Keratinocyte (primary cell): Measurements from ENCODE around the gene ZNF880. TPM values are rescaled to one million over a fixed set of nuclear protein-coding genes. Genes with fewer than 3 reads are reported as not detected.

Source experiments
- DNase-seq: peaks from one replicate; pipeline ENCODE4 v3.0.0-alpha.2; 2011; ENCODE audit warnings: low read depth, missing footprints, low spot score
- FAIRE-seq: peaks from 2 replicates; lab custom pipeline; 2011; peaks lifted over from hg19 to GRCh38; lab: Jason Lieb, UNC
- H2AFZ ChIP-seq: 2 replicates; pipeline ENCODE4 v1.6.0; 2012; ENCODE audit warnings: low read length, control low read depth, inconsistent platforms; ENCODE audit not compliant: control insufficient read depth
- H3K27ac ChIP-seq: 2 replicates; pipeline ENCODE4 v1.5.1; 2011; ENCODE audit warnings: low read length; ENCODE audit not compliant: control insufficient read depth, insufficient read depth
- H3K27me3 ChIP-seq: 3 replicates; pipeline ENCODE4 v1.6.0; 2011; ENCODE audit warnings: low read length; ENCODE audit not compliant: control insufficient read depth, insufficient read depth; ENCODE audit errors: extremely low read depth
- H3K36me3 ChIP-seq, 2 experiments: 2 replicates in 1 of 2; 3 replicates in 1 of 2; pipeline ENCODE4 v1.5.1; 2011; ENCODE audit warnings: low read length in 2 of 2, mild to moderate bottlenecking in 1 of 2; ENCODE audit not compliant: control insufficient read depth in 2 of 2, insufficient read depth in 2 of 2; ENCODE audit errors: extremely low read depth in 1 of 2
- H3K4me1 ChIP-seq: 3 replicates; pipeline ENCODE4 v1.5.1; 2011; ENCODE audit warnings: low read length; ENCODE audit not compliant: control insufficient read depth, insufficient read depth; ENCODE audit errors: extremely low read depth
- H3K4me2 ChIP-seq: 3 replicates; pipeline ENCODE4 v1.6.0; 2011; ENCODE audit warnings: low read depth, low read length; ENCODE audit not compliant: control insufficient read depth, insufficient read depth; ENCODE audit errors: extremely low read depth
- H3K4me3 ChIP-seq, 3 experiments: fragments of 200-600 bp in 1 of 3; sonication (generic) in 1 of 3; 2 replicates in 2 of 3; 3 replicates in 1 of 3; pipeline ENCODE4 v1.5.1; 2011 to 2016; ENCODE audit warnings: low read length in 3 of 3, mild to moderate bottlenecking in 3 of 3, control low read depth in 2 of 3, inconsistent platforms in 1 of 3, low read depth in 1 of 3, mixed read lengths in 1 of 3, mixed run types in 1 of 3, moderate library complexity in 1 of 3; ENCODE audit not compliant: control insufficient read depth in 2 of 3, insufficient read depth in 2 of 3; ENCODE audit errors: extremely low read depth in 1 of 3
- H3K79me2 ChIP-seq: 2 replicates; pipeline ENCODE4 v1.6.0; 2012; ENCODE audit warnings: low read length; ENCODE audit not compliant: control insufficient read depth, insufficient read depth
- H3K9ac ChIP-seq: 3 replicates; pipeline ENCODE4 v1.6.0; 2011; ENCODE audit warnings: low read length; ENCODE audit not compliant: control insufficient read depth, insufficient read depth; ENCODE audit errors: extremely low read depth
- H3K9me1 ChIP-seq: 3 replicates; pipeline ENCODE4 v1.6.0; 2011; ENCODE audit warnings: low read length; ENCODE audit not compliant: control insufficient read depth, insufficient read depth; ENCODE audit errors: extremely low read depth
- H3K9me3 ChIP-seq: 2 replicates; pipeline ENCODE4 v1.5.1; 2012; ENCODE audit warnings: low read depth, low read length; ENCODE audit not compliant: control insufficient read depth
- H4K20me1 ChIP-seq: 3 replicates; pipeline ENCODE4 v1.6.0; 2011; ENCODE audit warnings: low read length; ENCODE audit not compliant: control insufficient read depth, insufficient read depth; ENCODE audit errors: extremely low read depth
- CTCF ChIP-seq, 3 experiments: IDR thresholded peaks in 1 of 3; conservative IDR thresholded peaks in 1 of 3; optimal IDR thresholded peaks in 1 of 3; 2 replicates in 2 of 3; 3 replicates in 1 of 3; pipeline versions ENCODE3 to v1.5.1; 2011; ENCODE audit warnings: low read length in 3 of 3, mild to moderate bottlenecking in 3 of 3, moderate library complexity in 2 of 3, control low read depth in 1 of 3, inconsistent platforms in 1 of 3; ENCODE audit not compliant: insufficient read depth in 2 of 3; ENCODE audit errors: extremely low read depth in 1 of 3
- EZH2 ChIP-seq: IDR thresholded peaks from one replicate; pipeline ENCODE4 v1.6.1; 2012; ENCODE audit warnings: inconsistent platforms, mild to moderate bottlenecking, low read length, moderate library complexity
- dilution Hi-C: fragments of 300-500 bp; cut with MboI; formaldehyde crosslinking; loops from one replicate; pipeline ENCODE4 v1.7.0; 2020; ENCODE audit warnings: low sequenced_read_pairs; ENCODE audit not compliant: extremely low pct_ligation_motif_present
- polyA plus RNA-seq, 5 experiments: library from polyadenylated mRNA; depleted of rRNA in 3 of 5; stranded (reverse) in 3 of 5; stranded (forward) in 1 of 5; unstranded in 1 of 5; fragments of >200 nt; gene quantifications; 1 replicate in 1 of 5; 2 replicates in 3 of 5; 3 replicates in 1 of 5; pipeline versions ENCODE4 v1.2.1 to v1.2.3, GENCODE V29; 2011 to 2012; ENCODE audit warnings: missing spikeins in 2 of 5, low read depth in 1 of 5, low replicate concordance in 1 of 5

Gene ZNF880
- polyA plus RNA-seq, 1 donor (not counting 4 experiments of a cell fraction or from before 2014, with no cell fraction given): 18.7 TPM

- Histone ChIP-seq H3K4me1 (peaks cover 2% of the 10 kb centered on the region), H3K9me1 (no peaks in the 10 kb centered on the region), H4K20me1 (no peaks in the 10 kb centered on the region), H2AFZ (no peak overlapping the region), H3K27me3 (no peaks in the 10 kb centered on the region), H3K27ac (no peak overlapping the region), H3K9ac (no peak overlapping the region), H3K9me3 (peaks cover 10% of the 10 kb centered on the region), H3K4me3 (no peak overlapping the region), H3K79me2 (no peaks in the 10 kb centered on the region), H3K36me3 (no peaks in the 10 kb centered on the region), H3K4me2 (no peak overlapping the region)
- DNase-seq (no peak), FAIRE-seq (no peak)
- dilution Hi-C loops: no loop called here
- TF ChIP-seq EZH2: no peak
- TF ChIP-seq CTCF (optimal IDR thresholded peaks at IDR 0.05 in 1 of 3, IDR thresholded peaks at IDR 0.05 in 1 of 3, conservative IDR thresholded peaks at IDR 0.05 in 1 of 3; ENCODE audit: extremely low read depth in 1 of 3, insufficient read depth in 2 of 3, low read length in 3 of 3): no peak
Measured at GRCh38 chr19:52331757-52332156, 38.0 kb upstream of the ZNF880 start.

- H2AFZ ChIP-seq: peak overlapping the region; percentile 90
- H3K9ac ChIP-seq: peak overlapping the region; percentile 82
- FAIRE-seq (no peak), DNase-seq (no peak)
- TF ChIP-seq CTCF (optimal IDR thresholded peaks at IDR 0.05 in 1 of 3, IDR thresholded peaks at IDR 0.05 in 1 of 3, conservative IDR thresholded peaks at IDR 0.05 in 1 of 3; ENCODE audit: extremely low read depth in 1 of 3, insufficient read depth in 2 of 3, low read length in 3 of 3) (no peak), EZH2 (no peak)
- H3K4me3 ChIP-seq: peak overlapping the region; percentile 79 to 84 (median 80)
- no peaks in the 10 kb centered on the region for H3K9me1 ChIP-seq
- H3K4me2 ChIP-seq: peak overlapping the region; percentile 67
- no peaks in the 10 kb centered on the region for H3K79me2 ChIP-seq
- peaks cover 10% of the 10 kb centered on the region for H3K9me3 ChIP-seq
- peaks cover 2% of the 10 kb centered on the region for H3K4me1 ChIP-seq
- H3K27ac ChIP-seq: no peak overlapping the region
- dilution Hi-C loops: no loop called here
- H3K36me3 ChIP-seq: no peaks in the 10 kb centered on the region
- no peaks in the 10 kb centered on the region for H4K20me1 ChIP-seq
- H3K27me3 ChIP-seq: no peaks in the 10 kb centered on the region
Measured at GRCh38 chr19:52335768-52336116, 34.0 kb upstream of the ZNF880 start.
